Lower leg skin (tissue), 4 donors: ENCODE measurements around the gene OPA3. TPM values are rescaled to one million over a fixed set of nuclear protein-coding genes. Genes with fewer than 3 reads are reported as not detected.
A peak's percentile ranks its signal among the peaks of the same experiment; 100 is the strongest.

Experiments
- DNase-seq, 2 donors: peaks; one replicate each; pipeline ENCODE4 v3.0.0-alpha.2; 2019; ENCODE audit warnings: low spot score in 2 of 2
- H3K4me3 ChIP-seq: fragments of 200-600 bp; sonication (generic); 2 replicates; pipeline ENCODE4 v1.5.1; 2017; ENCODE audit warnings: mild to moderate bottlenecking, low read depth; ENCODE audit not compliant: poor library complexity, severe bottlenecking
- POLR2A ChIP-seq, 2 donors: fragments of 450-650 bp; IDR thresholded peaks; one replicate each; pipeline ENCODE4 v1.6.1; 2016 to 2017; ENCODE audit warnings: antibody characterized with exemption in 2 of 2, mild to moderate bottlenecking in 1 of 2, moderate library complexity in 1 of 2
- WGBS, 2 donors: methylation state at CpG; one replicate each; pipeline ENCODE4 v1.1.5; 2018; 5-methylcytosine and 5-hydroxymethylcytosine counted together
- intact Hi-C: fragments of 100-400 bp; cut with DNase I; formaldehyde crosslinking; loops from one replicate; pipeline ENCODE4 v1.15.0; 2023; ENCODE audit warnings: low total_unique reads
- total RNA-seq, 4 donors: library from RNA; depleted of rRNA; stranded (reverse); fragments of >200 nt; gene quantifications; one replicate each; pipeline ENCODE4 v1.1.0, GENCODE V29; 2016
- TF ChIP-seq, protein P1 (sequence below), 3 donors: fragments of 450-650 bp; IDR thresholded peaks; one replicate each; pipeline ENCODE4 v1.5.1; 2016; ENCODE audit warnings: antibody characterized with exemption in 3 of 3, mild to moderate bottlenecking in 3 of 3, moderate library complexity in 2 of 3

Gene OPA3
- total RNA-seq, 4 donors from 2014 or later: 4.4 to 15.7 (median 12.7) TPM

DNA sequence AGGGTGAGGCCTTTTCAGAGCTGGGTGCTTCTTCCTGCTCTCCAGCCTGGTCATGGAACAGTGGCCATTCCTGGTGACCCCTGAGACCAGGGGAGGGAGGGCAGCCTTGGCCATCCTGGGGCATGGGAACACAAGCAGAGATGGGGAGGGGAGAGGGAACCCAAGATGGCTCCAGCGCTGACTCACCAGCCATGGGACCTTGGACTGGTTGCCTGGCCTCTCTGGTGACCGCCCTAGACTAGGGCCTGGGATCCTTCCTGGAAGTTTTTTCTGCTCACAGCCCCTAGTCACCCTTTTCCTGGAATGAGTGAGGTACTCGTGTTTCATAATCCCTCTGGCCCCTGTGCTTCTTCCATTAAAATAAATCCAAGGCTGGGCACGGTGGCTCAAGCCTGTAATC, 3.3 kb upstream of the OPA3 start:
- 64 to 73% methylated on average over 4 of the region's 4 CpGs for WGBS, 2 donors
- no peak overlapping the region for H3K4me3 ChIP-seq
- intact Hi-C loops: no loop called here

DNA sequence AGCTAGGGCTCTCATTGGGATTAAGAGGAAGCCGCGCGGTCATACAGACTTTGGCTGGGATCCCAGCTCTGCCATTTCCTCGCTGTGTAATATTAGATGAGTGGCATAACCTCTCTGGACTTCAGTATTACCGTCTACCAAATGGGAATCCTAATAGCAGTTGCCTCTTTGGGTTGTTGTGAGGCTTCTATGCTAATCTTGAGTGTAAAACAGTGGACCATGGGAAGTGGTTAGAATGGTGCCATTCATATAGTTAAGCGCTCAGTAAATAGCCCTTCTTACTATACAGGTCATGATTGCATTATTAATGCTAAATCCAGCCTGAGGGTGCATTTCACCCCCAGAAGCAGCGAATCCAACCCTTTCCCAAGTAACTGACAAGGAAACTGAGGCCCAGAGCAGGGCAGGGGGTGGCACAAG, 566 bp upstream of the OPA3 start:
- H3K4me3 ChIP-seq: peak overlapping the region; percentile 23
- intact Hi-C loops: no loop called here
- no peak for DNase-seq
- 24 to 33% methylated on average over 7 of the region's 7 CpGs for WGBS, 2 donors
- TF ChIP-seq POLR2A (IDR thresholded peaks at IDR 0.05): no peak
- TF ChIP-seq, protein P1, sequence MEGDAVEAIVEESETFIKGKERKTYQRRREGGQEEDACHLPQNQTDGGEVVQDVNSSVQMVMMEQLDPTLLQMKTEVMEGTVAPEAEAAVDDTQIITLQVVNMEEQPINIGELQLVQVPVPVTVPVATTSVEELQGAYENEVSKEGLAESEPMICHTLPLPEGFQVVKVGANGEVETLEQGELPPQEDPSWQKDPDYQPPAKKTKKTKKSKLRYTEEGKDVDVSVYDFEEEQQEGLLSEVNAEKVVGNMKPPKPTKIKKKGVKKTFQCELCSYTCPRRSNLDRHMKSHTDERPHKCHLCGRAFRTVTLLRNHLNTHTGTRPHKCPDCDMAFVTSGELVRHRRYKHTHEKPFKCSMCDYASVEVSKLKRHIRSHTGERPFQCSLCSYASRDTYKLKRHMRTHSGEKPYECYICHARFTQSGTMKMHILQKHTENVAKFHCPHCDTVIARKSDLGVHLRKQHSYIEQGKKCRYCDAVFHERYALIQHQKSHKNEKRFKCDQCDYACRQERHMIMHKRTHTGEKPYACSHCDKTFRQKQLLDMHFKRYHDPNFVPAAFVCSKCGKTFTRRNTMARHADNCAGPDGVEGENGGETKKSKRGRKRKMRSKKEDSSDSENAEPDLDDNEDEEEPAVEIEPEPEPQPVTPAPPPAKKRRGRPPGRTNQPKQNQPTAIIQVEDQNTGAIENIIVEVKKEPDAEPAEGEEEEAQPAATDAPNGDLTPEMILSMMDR (IDR thresholded peaks at IDR 0.05): no peak

More for the DNA sequence above, 3.3 kb upstream of the OPA3 start:
- TF ChIP-seq, protein P1 (IDR thresholded peaks at IDR 0.05): no peak
- no peak for TF ChIP-seq POLR2A (IDR thresholded peaks at IDR 0.05)
- no peak for DNase-seq

- H3K4me3 ChIP-seq: no peak overlapping the region
- intact Hi-C loops: loop anchor here (5.0 kb wide), 1 partner anchor 824 kb away; no protein-coding TSS in a partner anchor
- WGBS, 2 donors: 84 to 95% methylated on average over 7 of the region's 7 CpGs
- TF ChIP-seq POLR2A (IDR thresholded peaks at IDR 0.05): no peak
- TF ChIP-seq, protein P1 (IDR thresholded peaks at IDR 0.05): no peak
- no peak for DNase-seq
Observed at GRCh38 chr19:45581576-45581975, 3.0 kb downstream of the OPA3 start.

- WGBS, 2 donors: 29 to 32% methylated on average over 5 of the region's 5 CpGs
- DNase-seq: no peak
Observed at GRCh38 chr19:45578861-45579260, 5.7 kb downstream of the OPA3 start.

GRCh38 chr19:45577111-45577905, 7.3 kb downstream of the OPA3 start:
- DNase-seq: no peak
- WGBS, 2 donors: 36 to 43% methylated on average over 11 of the region's 11 CpGs
- TF ChIP-seq POLR2A (IDR thresholded peaks at IDR 0.05): no peak
- TF ChIP-seq, protein P1 (IDR thresholded peaks at IDR 0.05): no peak
- no peak overlapping the region for H3K4me3 ChIP-seq
- intact Hi-C loops: no loop called here

More at GRCh38 chr19:45578861-45579260, 5.7 kb downstream of the OPA3 start:
- TF ChIP-seq POLR2A (IDR thresholded peaks at IDR 0.05): no peak
- TF ChIP-seq, protein P1 (IDR thresholded peaks at IDR 0.05): no peak
- H3K4me3 ChIP-seq: no peak overlapping the region
- intact Hi-C loops: no loop called here
